GM21390 (cell line): ENCODE measurements around the gene SREBF2.

Experiments
- ATAC-seq: cut with Tn5 transposase; IDR thresholded peaks from one replicate; pipeline ENCODE4 v1.9.1; 2021; ENCODE audit not compliant: unreplicated experiment

The SREBF2 gene

GRCh38 chr22:41832553-41833368, at the start of gene SREBF2:
Gene SREBF2, plus strand, starts transcription at chr22:41833105. Its CDS starts 166 bp downstream, at chr22:41833271.
- peak; percentile 80 for ATAC-seq

GRCh38 chr22:41787331-41787730, 45.6 kb upstream of the SREBF2 start:
- ATAC-seq: no peak

GRCh38 chr22:41793871-41794270, 39.0 kb upstream of the SREBF2 start:
- no peak for ATAC-seq

DNA sequence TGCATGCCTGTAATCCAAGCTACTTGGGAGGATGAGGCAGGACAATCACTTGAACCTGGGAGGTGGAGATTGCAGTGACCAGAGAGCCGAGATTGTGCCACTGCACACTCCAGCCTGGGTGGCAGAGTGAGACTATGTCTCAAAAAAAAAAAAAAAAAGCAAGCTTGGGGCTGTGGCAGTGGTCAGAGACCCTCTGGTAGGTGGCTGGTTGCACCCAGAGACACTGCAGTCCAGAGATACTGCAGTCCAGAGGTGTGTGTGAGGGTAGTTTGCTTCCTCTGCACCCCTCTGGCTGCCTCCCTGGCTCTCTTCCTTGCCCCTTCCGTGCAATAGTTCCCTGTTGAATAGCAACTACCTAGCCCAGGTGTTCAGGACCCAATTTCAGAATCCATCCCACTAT, 34.2 kb upstream of the SREBF2 start:
- ATAC-seq: no peak

DNA sequence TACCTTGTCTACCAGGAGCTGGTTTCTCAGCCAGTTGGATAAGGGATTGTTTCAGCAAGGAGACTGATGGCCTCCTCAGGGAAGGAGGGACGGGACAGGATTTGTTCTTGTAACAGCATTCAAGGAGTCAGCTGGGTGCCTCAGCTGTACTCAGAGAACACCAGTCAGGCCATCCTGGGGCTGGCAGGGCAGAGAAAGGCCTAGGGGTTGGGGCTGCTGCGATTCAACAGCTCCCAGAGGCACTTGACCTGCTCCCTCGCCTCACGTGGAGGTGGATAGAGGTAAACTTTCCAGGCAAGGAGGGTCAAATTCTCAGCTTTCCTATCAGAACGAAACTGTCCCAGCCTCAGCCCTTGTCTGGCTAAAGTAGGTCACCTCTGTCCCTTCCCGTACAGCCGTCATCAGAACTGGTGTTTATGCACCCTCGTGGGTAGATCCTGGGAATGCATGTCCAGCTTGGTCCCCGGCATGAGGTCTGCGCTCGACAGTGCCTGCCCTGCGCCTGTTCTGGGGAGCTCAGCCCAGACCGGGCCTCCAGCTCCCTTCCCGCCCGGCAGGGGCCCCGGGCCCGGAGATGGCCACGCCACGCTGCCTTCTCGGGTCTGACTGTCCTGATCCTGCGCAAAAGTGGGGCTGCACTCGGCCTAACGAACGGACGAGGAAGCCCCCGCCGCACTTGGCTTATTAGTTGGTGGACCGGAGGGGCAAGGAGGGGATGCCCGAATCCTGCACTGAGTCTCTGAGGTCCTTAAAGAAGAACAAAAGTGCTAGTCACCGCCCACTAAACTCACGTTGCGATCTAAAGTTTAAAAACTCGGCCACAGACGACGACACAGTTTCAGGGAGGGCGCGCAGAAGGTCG, 33.2 kb upstream of the SREBF2 start:
- ATAC-seq: peak; percentile 19

GRCh38 chr22:41800348-41801146, 32.4 kb upstream of the SREBF2 start, which contains the start of gene CCDC134:
Gene CCDC134, plus strand, starts transcription at chr22:41800679. Its CDS starts 8,212 bp downstream, at chr22:41808891.
- ATAC-seq: peak; percentile 80

- no peak for ATAC-seq
Measured at GRCh38 chr22:41801147-41801819, 31.6 kb upstream of the SREBF2 start.

GRCh38 chr22:41801886-41802285, 31.0 kb upstream of the SREBF2 start:
- no peak for ATAC-seq

GRCh38 chr22:41805639-41806038, 27.3 kb upstream of the SREBF2 start:
- ATAC-seq: no peak

- no peak for ATAC-seq
Measured at GRCh38 chr22:41808400-41808799, 24.5 kb upstream of the SREBF2 start.

DNA sequence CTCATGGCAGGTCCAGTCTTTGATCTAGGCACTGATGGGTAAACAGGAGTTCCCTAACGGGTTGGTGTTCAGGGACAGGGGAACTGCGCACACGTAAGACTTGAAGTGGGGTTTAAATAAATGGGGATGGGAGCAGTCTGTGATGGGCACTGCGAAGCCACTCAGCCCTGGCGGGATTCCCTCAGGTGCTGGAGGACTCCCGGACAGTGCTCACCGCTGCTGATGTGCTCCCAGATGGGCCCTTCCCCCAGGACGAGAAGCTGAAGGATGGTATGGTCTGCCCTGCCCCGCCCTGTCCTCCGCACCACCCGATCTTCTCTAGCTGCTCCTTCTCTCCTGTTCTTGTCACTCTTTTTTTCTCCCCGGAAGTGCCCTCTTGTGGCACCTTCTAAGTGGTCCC, 22.9 kb upstream of the SREBF2 start:
- no peak for ATAC-seq

DNA sequence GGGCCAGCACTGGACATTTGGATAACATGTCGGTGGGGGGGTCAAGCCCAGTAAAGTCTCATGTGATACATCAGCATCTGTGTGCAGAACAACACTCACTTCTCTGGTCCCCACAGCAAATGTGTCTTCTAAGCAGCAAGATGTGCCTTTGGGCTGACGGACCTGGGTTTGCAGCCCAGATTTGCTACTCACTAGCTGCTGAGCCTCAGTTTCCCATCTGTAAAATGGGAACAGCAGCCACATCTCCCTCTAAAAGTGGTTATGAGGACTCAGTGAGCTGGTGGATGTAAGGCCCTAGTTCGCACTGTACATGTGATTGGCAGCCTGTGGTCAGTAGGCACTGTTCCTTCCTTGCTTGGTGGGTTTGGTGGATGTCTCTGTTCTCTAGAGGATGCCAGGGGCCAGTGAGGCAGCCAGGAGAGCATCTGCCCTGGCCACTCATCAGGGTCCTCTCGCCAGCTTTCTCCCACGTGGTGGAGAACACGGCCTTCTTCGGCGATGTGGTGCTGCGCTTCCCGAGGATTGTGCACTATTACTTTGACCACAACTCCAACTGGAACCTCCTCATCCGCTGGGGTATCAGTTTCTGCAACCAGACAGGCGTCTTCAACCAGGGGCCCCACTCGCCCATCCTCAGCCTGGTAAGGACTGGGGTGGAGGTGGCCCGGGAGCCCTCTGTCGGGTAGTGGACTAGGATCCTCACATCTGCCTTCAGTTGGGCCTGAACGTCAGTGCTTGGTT, 19.9 kb upstream of the SREBF2 start:
- ATAC-seq: no peak

DNA sequence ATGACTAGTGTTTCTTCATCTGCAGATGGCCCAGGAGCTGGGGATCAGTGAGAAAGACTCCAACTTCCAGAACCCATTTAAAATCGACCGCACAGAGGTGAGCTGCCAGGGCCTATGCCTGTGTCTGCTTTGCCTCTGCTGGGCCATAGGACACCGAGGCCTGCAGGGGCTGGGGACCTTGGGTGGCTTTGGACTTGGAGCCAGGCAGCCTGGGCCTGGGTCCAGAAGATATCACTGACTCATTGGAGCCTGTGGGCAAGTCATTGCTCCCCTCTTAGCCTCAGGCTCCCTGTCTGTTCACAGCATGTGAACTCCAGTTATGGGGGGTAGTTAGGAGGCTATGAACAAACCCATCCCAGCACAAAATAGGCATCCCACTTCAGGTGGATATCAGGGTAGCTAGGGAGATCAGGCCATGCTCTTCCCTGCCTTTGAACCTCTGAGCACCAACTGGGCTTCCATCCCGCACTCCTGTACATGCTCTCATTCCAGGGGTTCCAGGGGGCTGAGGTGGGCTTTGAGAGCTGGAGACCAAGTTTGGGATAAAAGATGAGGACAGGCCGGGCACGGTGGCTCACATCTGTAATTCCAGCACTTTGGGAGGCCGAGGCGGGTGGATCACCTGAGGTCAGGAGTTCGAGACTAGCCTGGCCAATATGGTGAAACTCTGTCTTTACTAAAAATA, 19.0 kb upstream of the SREBF2 start:
- no peak for ATAC-seq

- no peak for ATAC-seq
Measured at GRCh38 chr22:41815716-41816115, 17.2 kb upstream of the SREBF2 start.

- no peak for ATAC-seq
Measured at GRCh38 chr22:41816241-41816640, 16.7 kb upstream of the SREBF2 start.

GRCh38 chr22:41816871-41817270, 16.0 kb upstream of the SREBF2 start:
- ATAC-seq: no peak

DNA sequence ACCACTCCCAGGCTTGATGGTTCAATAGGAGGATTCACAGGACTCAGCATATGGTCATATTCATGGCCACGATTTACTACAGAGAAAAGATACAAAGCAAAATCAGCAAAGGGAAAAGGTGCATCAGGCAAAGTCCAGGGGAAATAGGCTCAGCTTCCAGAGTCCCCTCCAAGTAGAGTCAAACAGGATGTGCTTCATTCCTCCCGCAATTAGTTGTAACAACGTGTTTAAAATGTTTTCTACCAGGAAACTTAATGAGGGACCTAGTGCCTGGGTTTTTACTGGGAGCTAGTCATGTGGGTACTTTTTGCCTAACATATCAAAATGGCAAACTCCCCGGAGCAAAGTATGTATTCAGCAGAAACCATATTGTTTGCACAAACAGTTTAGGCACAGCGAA, 14.9 kb upstream of the SREBF2 start:
- no peak for ATAC-seq

DNA sequence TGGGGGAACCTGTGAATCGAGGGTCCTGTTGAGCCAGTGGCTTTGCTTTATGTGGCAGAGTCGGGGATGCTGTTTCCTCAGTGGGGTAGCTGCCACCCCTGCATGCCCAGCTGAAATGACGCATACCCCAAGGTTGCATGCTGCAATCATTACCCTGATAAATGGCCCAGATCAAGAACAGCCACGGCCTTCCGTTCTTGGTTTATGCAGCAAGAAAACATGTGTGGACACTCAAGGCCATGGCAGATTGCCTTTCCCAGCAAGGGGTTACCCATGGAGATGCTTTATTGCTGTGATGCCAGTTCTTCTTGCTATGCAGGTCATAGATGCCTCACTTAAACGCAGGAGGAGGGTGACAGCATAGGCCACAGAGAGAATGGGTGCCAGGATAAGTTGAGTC, 14.3 kb upstream of the SREBF2 start:
- no peak for ATAC-seq

GRCh38 chr22:41819257-41819656, 13.6 kb upstream of the SREBF2 start:
- no peak for ATAC-seq
